LHCN-M2 (cell line): ENCODE data around the gene AMACR. TPM values are rescaled to one million over a fixed set of nuclear protein-coding genes. Genes with fewer than 3 reads are reported as not detected.

Source experiments
- DNase-seq: peaks from one replicate; pipeline ENCODE4 v3.0.0-alpha.2; 2012; ENCODE audit warnings: low read depth
- polyA plus RNA-seq: library from polyadenylated mRNA; unstranded; fragments of >200 nt; gene quantifications from one replicate; pipeline ENCODE4 v1.2.1, GENCODE V29; 2012; ENCODE audit warnings: missing spikeins
- total RNA-seq: library from RNA; depleted of rRNA; stranded (reverse); fragments of >200 nt; gene quantifications from 2 replicates; pipeline ENCODE4 v1.2.3, GENCODE V29; 2014; rRNA removed

Gene AMACR
- total RNA-seq: 18.3 and 21.0 TPM in 2 replicates
- 11.1 TPM for polyA plus RNA-seq

DNA sequence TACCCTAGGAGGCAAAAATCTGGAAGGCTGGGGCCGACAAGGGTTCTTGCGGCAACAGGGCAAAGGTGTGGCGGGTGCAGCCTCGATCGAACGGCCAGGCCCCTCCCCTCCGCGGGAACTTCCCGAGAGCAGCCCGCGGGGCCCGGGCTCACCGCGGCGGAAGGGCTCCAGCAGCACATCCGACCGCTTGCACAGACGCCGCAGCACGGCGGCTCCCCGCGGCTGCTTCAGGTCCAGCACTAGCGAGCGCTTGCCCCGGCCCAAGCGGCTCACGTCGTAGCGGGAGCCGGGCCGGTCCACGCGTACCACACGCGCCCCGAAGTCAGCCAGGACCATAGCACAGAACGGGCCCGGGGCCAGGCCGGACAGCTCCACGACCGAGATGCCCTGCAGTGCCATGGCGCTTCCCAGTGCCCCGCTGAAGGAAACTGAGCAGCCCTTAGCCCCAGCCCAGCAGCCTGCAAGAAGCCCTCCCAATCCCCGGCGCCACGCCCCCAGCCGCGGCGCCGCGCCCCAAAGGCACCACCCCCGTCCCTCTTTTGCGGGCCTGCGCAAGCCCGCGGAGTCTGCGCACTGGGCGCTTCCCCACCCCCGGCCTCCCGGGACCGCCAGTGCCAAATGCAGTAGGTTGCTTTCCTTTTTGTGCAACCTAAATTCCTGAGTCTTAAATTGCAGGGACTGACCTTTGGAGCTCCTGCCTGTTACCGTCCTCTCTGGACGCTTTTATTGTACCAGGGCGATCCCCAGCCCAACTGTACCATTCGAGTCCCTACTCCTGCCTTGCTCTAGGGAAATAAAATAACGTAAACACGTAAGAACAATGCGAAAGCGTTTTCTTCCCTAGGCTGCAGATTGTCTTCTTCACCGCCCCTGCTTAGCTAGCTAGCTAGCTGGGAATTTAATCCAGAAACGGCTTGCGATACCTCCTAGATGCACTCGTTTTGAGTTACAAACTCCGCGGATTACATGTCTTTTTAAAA lies at the start of gene AMACR:
Gene AMACR (minus strand): TSS at position 430 of the 980 bp plus-strand sequence. CDS start 31 bp downstream, at position 399.
- peak; percentile 91 for DNase-seq

DNA sequence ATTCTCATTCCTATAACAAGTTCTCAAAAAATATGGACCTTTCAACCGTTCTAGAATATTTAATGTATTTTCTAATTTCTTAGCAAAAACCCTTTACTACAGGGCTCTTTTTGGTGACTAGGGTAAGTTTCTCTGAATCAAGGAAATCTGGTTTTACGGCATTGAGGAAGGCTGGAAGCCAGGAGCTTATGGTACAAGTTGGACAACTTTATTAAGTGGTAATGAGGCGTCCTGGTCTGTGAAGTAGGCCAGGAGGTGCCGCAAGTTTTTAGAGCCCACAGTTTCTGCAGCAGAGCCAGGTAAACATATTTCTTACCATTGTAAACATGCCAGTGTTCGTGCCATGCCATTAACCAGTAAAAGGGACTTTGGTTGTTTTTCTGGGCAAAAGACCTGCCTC lies 49.7 kb upstream of the AMACR start:
- no peak for DNase-seq

DNA sequence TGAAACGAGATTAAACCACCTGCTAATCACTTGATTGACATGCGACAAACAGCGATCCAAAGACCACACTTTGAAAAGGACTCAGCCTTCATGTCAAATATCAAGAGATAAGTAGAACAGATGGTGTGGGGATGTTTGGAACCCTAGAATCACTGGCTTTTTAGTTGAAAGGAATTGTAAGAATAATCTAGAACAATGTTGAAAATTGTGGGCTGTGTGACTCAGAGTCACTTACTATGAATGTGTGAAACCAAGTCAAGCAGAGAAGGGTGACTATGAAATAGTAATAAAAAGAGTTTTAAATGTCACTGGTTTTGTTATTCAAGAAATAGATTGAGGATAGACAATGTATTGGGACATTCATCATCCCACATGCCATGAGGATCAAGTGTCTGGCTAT lies 49.3 kb upstream of the AMACR start:
- DNase-seq: peak; percentile 24

DNA sequence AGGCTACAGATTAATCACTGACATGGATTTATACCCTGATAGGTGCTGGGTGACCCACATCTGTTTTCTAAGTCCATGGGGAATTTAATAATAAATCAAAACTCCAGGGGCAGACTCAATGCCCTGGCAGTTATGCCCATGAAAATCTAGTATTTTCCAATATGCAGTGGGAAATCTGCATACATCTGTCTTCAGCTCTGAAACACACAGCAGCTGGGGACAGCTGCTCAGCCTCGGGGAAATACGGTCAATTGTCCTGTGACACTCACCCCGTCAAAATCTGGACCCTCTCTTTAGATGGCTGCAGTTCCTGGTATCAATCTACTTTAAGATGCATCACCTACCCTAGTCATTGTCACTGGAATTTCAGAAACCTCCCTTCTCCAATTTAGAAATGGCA lies 47.8 kb upstream of the AMACR start:
- peak; percentile 26 for DNase-seq

DNA sequence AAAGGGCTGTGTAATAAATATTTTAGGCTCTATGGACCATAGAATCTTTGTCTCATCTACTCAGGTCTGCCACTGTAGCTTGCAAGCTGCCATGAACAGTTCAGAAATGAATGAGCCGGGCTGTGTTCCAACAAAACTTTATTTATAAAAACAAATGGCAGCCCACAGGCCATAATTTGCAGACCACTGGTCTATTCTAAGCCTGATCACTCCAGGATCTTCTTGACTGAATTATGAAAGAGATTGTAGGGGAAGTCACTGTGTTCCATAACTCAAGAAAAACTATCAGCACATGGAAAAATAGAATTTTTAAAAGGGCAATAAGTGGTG lies 46.5 kb upstream of the AMACR start:
- DNase-seq: no peak

DNA sequence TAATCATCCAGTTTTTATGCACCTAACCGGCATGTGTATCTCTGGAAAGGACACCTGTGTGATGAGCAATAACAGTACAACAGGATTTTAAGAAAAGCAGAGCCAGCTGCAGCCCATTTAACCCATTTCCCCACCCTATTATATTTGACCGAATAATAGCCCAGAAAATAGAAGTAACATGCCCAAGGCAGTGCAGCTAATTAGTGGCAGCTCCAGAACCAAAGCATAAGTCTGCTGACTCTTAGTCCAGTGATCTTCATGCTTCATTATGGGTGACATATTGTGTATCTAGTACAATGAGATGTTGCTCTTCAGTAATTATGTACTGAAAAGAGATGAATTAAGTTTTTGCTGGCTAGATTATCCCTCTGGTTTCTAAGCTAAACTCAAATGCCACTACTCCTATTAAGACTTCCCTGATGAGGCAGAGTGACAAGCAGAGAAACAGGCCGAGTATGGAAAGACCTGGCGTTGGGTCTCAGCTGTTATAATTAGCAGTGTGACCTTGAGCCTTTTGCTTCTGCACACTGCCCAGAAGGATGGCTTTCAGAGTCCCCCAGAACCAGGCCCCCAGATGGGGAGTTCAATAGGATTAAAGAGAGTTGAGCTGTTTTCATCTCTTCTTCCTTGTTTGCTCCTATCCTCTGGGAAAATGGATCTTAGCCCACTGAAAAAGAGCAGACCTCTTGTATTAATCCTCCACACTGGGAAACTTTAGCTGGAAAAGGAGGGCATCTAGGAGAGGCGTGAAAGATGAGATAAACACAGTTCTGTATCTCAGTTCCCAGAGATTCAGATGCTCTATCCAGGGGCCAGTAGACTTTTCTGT lies 45.9 kb upstream of the AMACR start:
- DNase-seq: no peak

DNA sequence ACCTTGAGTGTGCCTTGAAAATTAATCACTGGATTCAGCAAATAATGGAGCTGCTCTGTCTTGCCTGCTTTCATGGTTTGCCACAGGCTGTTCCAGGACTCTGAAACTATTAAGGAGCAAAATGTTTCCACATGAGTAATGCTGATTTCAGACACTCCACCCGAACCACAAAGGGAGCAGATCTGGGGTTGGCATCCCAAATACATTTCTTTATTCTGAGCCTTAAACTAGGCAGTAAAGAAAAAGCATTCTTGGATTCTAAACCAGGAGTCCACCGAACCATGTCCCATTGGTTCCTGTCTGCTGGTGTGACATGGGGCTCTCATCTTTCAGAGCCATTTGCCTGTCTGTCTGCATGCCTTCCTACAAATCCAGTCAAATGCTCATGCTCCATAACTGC lies 45.3 kb upstream of the AMACR start:
- DNase-seq: peak; percentile 85

DNA sequence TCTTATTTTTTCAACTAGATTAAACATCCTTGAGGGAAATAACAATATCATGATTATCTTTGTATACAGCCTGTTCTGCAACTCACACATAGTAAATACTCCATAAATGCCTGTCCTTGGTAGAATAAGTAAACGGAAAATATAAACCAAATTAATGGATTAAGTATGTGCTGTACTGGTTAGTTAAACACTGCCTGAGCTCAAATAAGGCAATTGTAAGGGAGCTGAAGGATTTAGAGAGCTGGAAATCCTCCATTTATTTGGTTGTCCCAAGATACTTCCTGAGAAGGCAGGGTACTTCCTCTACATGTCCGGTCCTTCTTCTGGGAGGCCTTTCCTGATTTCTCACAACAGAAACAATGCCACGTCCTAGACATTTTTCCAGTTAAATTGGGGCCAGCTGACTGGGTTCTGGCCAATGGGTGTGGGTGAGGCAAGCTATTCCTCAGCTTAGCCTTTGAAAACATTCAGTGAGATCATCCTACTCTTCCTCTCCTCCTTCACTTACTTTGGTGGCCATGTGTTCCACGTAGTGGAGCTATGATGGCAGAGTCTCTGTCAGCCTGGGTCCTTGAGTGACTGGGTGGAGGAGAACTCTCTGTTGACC lies 43.6 kb upstream of the AMACR start:
- DNase-seq: no peak

DNA sequence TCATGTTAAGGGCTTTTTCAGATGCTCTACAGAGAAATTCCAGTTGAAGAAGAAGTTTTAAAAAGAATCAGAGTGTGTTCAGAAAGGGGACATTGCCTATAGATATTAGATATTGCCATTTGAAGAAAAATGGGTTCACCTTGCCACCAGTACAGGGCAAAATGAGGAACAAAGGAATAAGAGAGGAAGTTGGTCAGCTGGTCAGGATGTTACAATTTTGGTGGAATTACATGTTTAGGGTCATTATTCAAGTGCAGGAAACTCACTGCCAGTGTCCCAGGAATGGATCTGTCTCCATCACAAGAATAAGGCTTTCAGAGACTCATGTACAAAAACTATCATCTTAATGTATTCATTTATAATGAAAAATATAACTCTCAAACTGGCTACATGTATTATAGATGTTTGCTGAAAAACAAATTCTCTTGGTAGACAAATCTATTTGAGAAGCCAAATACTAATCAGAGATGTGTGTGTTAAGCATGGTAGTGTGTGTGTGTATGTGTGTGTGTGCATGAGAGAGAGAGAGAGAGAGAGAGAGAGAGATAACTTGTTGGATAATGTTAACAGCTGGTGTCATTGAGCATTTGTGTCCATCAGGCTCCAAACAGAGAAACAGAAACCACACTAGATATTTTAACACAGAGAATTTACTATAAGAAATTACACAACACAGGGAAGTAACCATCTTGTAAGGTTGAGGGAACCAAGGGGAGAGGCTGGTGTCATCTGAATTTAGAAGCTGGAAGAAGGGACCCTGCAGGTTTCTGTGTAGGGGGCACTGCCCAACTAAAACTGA lies 40.1 kb upstream of the AMACR start:
- peak; percentile 39 for DNase-seq

DNA sequence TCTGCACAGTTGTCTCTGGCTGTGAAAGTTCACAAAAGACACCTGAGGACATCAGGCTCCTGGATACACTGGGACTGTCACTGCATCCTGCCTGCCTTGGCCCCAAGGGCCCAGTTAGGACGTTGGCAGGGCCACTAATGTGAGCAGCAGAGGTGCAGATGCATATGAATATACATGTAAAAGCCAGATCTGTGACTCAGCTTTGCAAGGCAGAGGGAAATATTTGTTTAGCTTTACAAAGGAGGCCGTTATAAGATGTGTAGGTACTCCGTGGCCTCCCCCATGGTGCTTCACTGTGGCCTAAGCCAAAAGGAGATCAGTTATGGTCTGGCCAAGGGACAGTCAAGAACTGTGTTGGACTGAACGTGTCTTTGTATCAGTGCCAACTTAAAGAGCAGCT lies 39.3 kb upstream of the AMACR start:
- no peak for DNase-seq

DNA sequence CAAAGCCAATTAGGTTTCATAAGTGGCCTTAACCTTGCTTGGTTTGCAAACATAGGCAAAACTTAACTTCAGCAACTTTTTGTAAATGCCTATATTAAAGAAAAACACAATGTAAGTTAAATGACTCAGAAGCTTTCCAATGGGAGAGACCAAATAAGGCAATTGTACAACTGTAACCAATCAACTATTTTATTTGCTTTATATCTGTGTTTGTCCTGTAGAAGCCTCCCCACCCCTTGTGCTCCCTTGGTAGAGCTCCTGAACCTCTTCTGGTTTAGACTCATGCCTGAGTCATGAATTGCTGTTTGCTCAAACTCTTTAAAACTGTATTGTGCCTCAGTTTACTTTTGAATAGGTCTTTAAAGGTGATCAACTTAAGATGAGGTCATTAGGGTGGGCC lies 38.1 kb upstream of the AMACR start:
- peak; percentile 75 for DNase-seq

DNA sequence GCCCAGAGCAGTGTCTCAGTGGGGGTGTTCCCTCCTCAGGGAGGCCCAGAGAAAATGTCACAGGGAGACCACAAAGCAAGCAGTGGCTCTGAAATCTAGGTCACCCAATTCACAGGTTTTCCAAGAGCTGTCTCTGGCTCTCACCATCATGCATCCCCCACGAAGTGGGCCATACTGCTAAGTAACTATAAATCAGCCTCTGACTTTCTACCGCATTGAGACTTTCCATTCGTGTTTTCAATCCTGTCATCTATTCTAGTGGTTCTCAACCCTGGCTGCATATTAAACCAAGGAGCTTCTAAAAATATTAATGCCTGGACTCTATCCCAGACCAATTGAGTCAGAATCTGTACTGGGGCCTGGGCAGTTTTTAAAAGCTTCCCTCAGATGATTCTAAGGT lies 37.2 kb upstream of the AMACR start:
- no peak for DNase-seq

DNA sequence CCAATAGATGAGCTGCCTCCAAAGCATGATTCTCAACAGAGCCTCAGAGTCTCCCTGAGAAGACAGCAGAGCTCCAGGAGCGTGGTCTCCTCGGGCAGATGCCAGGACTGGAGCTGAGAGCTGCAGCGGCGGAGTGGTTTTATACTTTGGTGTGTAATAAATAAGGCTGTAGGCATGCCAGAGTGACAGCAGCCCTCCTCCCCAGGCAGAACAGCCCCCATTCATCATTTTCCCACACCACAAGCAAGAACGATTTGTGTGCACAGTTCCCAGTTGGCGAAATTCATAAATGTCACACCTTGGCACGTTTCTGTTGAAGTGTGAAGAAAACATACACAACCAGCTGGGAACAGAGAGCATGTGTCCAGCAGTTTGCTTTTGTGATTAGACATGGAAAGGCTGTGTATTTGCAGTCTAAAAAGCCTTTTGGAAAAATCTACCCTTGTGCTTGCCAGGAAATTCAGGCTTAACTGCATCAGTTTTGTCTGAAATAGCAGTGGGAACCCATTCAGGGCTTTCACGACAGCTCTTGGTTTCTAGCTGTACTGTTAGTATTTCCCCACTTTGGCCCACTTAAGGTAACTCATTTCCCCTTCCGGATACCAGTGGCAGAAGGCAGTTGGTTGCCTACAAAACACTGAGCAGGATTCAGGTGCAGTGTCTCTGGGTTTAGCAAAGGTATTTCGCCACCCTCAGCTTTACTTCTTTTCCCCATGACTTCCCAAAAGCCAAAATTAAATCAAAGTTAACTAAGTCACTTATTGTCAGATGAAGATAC lies 35.4 kb upstream of the AMACR start, which contains the start of gene C1QTNF3:
Gene C1QTNF3 (minus strand): TSS at position 115 of the 778 bp plus-strand sequence. CDS start 88 bp downstream, at position 27.
- no peak for DNase-seq

DNA sequence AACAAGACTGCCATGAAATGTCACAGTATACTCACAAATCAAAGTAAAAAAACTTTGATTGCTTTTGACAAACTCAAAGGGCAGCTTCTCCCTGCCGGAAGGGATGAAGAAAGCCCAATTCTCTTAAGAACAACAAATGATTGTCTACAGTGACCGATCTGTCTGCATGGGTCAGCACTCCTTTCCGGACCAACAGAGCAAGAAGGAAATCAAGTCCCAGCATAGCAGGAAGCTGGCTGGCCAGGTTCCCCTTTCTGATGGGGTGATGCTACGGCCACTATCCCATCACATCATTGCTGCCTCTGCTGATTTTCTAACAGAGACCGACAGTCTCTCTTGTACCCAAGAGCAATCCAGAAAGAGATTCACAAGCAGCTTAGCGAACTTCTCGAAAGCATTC lies 34.5 kb upstream of the AMACR start:
- DNase-seq: no peak

DNA sequence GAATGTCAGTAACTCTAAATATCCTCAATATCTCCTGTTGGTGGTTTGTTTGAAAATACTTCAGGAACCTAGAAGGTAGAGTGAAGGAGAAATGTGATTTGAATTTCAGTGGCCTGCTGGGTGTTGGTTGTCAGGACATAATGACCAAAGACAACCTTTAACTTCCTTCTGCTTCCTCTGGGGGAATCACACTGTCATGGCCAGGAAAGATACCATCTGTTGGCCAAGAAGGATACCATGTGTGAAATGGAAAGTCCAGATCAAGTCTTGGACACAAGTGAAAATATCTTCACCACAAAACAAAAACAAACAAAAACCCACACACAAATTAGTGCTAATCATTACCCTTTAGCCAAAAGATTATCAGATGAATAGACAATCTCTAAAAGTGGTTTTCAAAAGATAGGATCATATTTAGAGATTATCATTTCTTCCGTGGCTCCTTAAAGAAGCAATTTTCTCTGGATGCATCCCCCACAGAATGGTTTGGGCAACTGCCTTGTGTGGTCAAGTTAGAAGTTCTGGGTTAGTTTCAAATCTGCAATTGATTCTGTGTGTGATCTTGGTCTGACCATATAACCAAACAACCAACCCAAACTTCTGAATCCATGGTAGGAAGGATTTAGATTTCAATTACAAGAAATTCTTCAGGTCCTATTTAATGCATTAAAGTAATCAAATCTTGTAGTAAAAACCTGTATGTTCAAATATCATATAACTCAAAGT lies 33.6 kb upstream of the AMACR start:
- DNase-seq: no peak

DNA sequence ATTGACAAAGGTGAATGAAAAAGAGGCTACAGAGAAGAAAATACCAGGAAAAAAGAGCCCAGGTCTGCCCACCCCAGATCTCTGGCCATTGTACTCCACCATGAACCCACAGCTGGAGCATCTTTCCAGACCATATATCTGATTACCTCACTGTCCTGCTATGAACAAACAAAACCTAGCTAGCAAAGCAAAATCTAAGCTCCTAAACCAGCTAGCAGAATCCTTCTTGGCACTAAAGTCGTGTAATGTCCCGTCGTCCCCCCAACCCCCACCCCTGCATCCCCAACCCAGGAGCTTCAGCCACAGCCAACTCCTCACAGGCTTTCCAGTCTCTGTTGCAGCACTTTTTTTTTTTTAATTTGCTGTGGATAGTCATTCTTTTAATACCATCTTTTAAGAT lies 32.6 kb upstream of the AMACR start:
- DNase-seq: no peak

DNA sequence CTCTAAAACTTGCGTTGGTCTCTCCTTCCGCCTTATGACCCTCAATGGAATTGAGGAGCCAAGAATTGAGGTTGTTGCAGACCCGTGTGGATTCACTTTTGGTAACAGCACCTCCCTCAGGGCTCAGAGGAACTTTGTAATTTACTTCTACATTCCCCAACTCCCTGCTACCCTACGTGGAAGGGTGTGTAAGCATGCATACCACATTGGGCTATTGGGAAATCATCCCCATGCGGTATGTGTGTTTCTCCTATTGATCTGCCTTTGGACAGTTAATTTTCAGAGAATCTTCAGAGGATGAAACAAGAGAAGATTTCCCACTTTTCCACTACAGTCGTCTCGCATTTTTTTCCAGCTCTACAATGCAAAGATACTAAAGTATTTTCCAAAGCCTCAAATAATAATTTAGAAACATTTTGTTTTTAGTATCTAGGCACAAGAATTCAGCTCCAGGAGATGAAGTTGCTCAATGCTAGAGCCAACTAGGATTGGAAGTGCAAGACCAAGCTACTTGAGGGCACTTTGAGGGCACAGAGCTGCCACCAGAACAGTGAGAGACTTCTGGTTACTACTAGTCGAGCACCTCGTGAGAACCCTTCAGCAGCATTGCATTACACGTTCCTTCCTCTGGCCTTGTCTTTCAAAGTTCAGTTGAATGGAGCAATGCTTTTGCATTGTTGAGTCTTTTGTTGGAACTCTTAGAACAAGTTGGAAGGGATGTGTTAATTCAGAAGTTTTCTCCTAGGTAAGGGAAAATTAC lies 31.7 kb upstream of the AMACR start:
- no peak for DNase-seq

DNA sequence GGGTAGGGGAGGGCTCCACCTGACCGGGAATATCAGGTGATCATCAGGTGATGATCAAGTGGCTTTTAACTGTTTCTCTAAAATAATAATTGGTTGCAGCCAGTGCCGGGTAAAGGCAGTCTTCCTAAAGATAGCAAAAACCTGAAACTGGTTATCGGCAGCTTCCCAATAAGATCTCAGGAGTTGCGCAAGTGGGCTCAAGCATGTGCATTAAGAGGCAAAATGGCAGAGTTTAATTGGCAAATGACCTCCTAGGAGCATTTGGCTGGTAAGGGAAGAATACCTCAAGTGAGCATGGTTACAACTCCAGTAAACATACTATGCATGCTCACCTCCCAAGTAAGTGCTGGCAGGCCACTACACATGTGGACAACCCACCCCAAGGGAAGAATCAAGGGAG lies 31.0 kb upstream of the AMACR start:
- DNase-seq: no peak

DNA sequence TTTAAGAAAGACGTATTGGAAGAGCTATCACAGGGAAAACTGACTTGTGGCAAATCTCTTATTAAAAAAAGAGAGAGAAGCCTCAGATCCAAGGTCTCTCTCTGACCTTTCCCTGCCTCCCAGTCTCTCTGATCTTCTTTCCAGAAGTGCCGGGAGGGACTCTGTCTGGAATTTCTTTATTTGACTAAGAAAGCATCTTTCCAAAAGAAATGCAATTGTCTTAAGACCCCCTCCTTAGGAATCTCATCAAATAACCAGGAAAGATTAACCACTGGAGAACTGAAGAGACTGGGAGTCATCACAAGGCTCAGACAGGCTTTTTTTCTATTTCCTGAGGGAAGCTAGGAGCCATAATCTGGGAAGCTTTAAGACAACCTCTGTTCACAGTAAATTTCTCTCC lies 30.5 kb upstream of the AMACR start:
- DNase-seq: no peak
